DND-41 (cell line): Measurements from ENCODE around the gene CTDSP2.

Experiments
- ATAC-seq: fragments of 200-7000 bp; cut with Tn5 transposase; 3 replicates; pipeline ENCODE4 v1.9.1; 2021; ENCODE audit warnings: low read depth; ENCODE audit not compliant: insufficient read depth
- DNase-seq: peaks from one replicate; pipeline ENCODE4 v3.0.0-alpha.2; 2020
- H2AFZ ChIP-seq: 2 replicates; pipeline ENCODE4 v1.6.0; 2012; ENCODE audit warnings: low read depth, low read length
- H3K27ac ChIP-seq: 2 replicates; pipeline ENCODE4 v1.5.1; 2012; ENCODE audit warnings: low read length, inconsistent platforms
- H3K27me3 ChIP-seq: fragments of 200-600 bp; sonication (generic); 2 replicates; pipeline ENCODE4 v1.6.0; 2012; ENCODE audit warnings: low read length, mild to moderate bottlenecking, inconsistent platforms; ENCODE audit not compliant: insufficient read depth, poor library complexity
- H3K36me3 ChIP-seq: 2 replicates; pipeline ENCODE4 v1.5.1; 2012; ENCODE audit warnings: low read length, inconsistent platforms; ENCODE audit not compliant: insufficient read depth
- H3K4me1 ChIP-seq: 2 replicates; pipeline ENCODE4 v1.5.1; 2012; ENCODE audit warnings: mild to moderate bottlenecking, low read length; ENCODE audit not compliant: insufficient read depth
- H3K4me2 ChIP-seq: 2 replicates; pipeline ENCODE4 v1.6.0; 2012; ENCODE audit warnings: mild to moderate bottlenecking, moderate library complexity, low read length, inconsistent platforms; ENCODE audit not compliant: insufficient read depth
- H3K4me3 ChIP-seq, 2 experiments: fragments of 200-600 bp in 1 of 2; shearing (Covaris generic) in 1 of 2; 2 replicates each; pipeline ENCODE4 v1.5.1; 2012 to 2016; ENCODE audit warnings: inconsistent platforms in 2 of 2, low read length in 2 of 2, mild to moderate bottlenecking in 2 of 2, low read depth in 1 of 2, moderate library complexity in 1 of 2
- H3K79me2 ChIP-seq: 2 replicates; pipeline ENCODE4 v1.6.0; 2012; ENCODE audit warnings: low read length, inconsistent platforms; ENCODE audit not compliant: insufficient read depth
- H3K9ac ChIP-seq: 2 replicates; pipeline ENCODE4 v1.6.0; 2012; ENCODE audit warnings: low read depth, mild to moderate bottlenecking, inconsistent platforms, low read length, moderate library complexity
- H3K9me3 ChIP-seq: 2 replicates; pipeline ENCODE4 v1.5.1; 2012; ENCODE audit warnings: low read length, moderate library complexity, mild to moderate bottlenecking, inconsistent platforms; ENCODE audit not compliant: insufficient read depth, severe bottlenecking
- H4K20me1 ChIP-seq: 2 replicates; pipeline ENCODE4 v1.6.0; 2012; ENCODE audit warnings: low read length; ENCODE audit not compliant: insufficient read depth
- EZH2 ChIP-seq: IDR thresholded peaks from 3 replicates; pipeline ENCODE4 v1.6.1; 2012; ENCODE audit warnings: borderline replicate concordance, low read depth, mild to moderate bottlenecking, moderate library complexity, low read length, inconsistent platforms; ENCODE audit not compliant: severe bottlenecking
- TF ChIP-seq, protein P1 (sequence below): IDR thresholded peaks from 2 replicates; pipeline ENCODE4 v1.5.1; 2012; ENCODE audit warnings: borderline replicate concordance, low read length, moderate library complexity, mild to moderate bottlenecking; ENCODE audit not compliant: poor library complexity, severe bottlenecking; ENCODE audit errors: extremely low read depth

CTDSP2 gene, protein sequence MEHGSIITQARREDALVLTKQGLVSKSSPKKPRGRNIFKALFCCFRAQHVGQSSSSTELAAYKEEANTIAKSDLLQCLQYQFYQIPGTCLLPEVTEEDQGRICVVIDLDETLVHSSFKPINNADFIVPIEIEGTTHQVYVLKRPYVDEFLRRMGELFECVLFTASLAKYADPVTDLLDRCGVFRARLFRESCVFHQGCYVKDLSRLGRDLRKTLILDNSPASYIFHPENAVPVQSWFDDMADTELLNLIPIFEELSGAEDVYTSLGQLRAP

DNA sequence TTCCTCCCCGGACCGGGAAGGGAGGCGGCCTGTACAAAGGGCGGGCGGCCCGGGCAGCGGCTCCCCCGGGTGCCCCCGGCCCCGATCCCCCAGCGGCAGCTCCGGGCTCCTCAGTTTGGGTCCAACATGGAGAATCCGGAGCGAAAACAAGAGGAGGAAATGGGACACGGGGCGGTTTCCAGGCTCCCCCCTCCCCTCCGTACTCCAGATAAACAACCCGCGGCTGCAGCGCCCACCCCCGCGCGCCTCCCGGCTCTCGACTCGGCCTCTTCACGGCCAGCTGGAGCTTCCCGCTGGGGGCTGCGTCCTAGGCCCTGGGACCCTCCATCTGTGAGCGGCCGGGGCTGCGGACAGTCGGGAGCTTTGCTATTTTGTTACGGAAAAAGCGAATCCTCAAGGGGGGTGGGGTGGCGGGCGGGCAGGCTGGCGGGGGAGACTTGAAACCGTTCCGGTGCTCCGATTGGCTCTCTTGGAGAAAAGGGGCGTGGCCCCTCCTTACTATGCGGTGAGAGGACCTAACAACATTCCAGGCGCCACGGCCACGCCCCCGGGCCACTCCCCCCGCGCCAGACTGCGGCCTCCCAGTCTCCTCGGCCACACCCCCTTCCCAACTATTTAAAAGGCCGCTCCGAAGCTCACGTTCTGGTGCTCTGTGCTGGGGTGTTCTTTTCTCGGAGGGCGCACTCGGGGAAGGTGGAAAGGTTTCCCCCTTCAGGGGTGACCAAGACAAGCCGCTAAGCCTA, at the start of gene CTDSP2:
Gene CTDSP2 (minus strand): TSS at position 153 of the 743 bp plus-strand sequence. CDS start 294 bp downstream, outside the sequence.
- Histone ChIP-seq H3K27ac (peak within 1 kb of the TSS; percentile 90), H2AFZ (peak within 1 kb of the TSS; percentile 91), H3K79me2 (peaks cover 48% of the 10 kb centered on the region), H3K9ac (peak within 1 kb of the TSS; percentile 96), H3K4me3 (peak within 1 kb of the TSS; percentile 94 to 98), H4K20me1 (peaks cover 44% of the 10 kb centered on the region), H3K9me3 (no peaks in the 10 kb centered on the region), H3K4me1 (peaks cover 33% of the 10 kb centered on the region), H3K36me3 (peaks cover 13% of the 10 kb centered on the region; the same call in 1 of the 2 replicates), H3K4me2 (peak within 1 kb of the TSS; percentile 64), H3K27me3 (peaks cover 37% of the 10 kb centered on the region)
- TF ChIP-seq EZH2: no peak
- TF ChIP-seq, protein P1, sequence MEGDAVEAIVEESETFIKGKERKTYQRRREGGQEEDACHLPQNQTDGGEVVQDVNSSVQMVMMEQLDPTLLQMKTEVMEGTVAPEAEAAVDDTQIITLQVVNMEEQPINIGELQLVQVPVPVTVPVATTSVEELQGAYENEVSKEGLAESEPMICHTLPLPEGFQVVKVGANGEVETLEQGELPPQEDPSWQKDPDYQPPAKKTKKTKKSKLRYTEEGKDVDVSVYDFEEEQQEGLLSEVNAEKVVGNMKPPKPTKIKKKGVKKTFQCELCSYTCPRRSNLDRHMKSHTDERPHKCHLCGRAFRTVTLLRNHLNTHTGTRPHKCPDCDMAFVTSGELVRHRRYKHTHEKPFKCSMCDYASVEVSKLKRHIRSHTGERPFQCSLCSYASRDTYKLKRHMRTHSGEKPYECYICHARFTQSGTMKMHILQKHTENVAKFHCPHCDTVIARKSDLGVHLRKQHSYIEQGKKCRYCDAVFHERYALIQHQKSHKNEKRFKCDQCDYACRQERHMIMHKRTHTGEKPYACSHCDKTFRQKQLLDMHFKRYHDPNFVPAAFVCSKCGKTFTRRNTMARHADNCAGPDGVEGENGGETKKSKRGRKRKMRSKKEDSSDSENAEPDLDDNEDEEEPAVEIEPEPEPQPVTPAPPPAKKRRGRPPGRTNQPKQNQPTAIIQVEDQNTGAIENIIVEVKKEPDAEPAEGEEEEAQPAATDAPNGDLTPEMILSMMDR: no peak
- DNase-seq (peak; percentile 98), ATAC-seq (peak; percentile 77)

DNA sequence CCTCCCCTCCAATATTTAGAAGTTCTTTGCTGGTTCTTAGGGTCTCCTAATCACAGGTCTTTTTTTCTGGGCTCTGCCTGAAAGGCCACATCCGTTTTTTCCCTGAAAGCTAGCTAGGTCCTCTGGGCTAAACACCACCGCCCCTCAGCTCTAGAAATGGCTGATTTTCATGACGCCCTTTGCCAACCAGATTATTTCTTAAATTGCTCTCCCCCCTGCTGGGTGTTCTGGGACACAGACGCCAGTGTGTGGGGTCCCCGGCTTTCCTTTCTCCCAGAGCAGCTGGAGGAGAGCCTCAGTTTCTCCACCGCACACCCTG, 49.5 kb upstream of the CTDSP2 start:
- H3K36me3 ChIP-seq: no peaks in the 10 kb centered on the region
- no peak overlapping the region for H3K27ac ChIP-seq
- no peaks in the 10 kb centered on the region for H3K9me3 ChIP-seq
- no peak overlapping the region for H3K9ac ChIP-seq
- no peak overlapping the region for H3K4me2 ChIP-seq
- no peaks in the 10 kb centered on the region for H4K20me1 ChIP-seq
- ATAC-seq (no peak), DNase-seq (no peak)
- no peak overlapping the region for H2AFZ ChIP-seq
- no peak overlapping the region for H3K4me3 ChIP-seq
- peaks cover 23% of the 10 kb centered on the region for H3K27me3 ChIP-seq
- H3K79me2 ChIP-seq: no peaks in the 10 kb centered on the region
- no peak for TF ChIP-seq EZH2
- TF ChIP-seq, protein P1: no peak
- H3K4me1 ChIP-seq: peaks cover 14% of the 10 kb centered on the region

DNA sequence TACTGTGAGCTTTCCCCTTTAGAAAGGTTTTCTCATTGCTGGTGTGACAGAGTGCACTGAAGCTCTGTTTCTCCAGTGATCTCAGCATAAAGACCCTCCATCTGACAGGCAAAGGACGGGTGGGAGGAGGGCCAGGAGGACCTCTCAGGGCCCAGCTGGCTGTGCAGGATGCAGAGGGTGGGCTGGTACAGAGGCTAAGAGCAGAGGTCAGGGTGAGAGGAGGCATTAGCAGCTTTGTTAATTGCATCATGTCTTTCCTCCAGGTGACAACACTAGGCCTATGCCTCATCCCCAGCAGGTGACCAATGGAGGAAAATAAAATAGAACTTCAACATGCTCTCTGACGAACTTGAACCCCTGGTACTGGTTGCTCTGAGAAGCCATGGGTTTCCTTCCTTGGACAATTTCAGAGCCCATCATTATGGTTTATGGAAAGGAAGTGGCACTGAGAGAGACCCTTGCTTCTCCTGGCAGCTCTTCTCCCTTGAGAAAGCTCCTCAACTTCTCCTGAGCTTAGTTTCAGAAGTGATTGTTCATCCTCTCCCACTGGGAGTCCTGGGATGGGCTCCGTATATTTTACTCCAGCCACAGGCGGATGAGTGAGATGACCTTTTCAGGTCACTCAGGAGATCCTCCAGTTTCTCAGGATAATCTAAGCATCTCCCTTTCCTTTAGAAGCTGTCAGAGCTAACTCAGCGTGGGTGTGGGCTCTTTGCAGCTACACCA, 49.0 kb upstream of the CTDSP2 start:
- ATAC-seq (no peak), DNase-seq (no peak)
- Histone ChIP-seq H3K79me2 (no peaks in the 10 kb centered on the region), H3K27ac (no peak overlapping the region), H3K27me3 (peaks cover 25% of the 10 kb centered on the region), H4K20me1 (no peaks in the 10 kb centered on the region), H3K9ac (no peak overlapping the region), H3K4me2 (no peak overlapping the region), H2AFZ (no peak overlapping the region), H3K4me1 (peaks cover 14% of the 10 kb centered on the region), H3K9me3 (no peaks in the 10 kb centered on the region), H3K36me3 (no peaks in the 10 kb centered on the region), H3K4me3 (no peak overlapping the region)
- TF ChIP-seq EZH2: no peak
- TF ChIP-seq, protein P1: no peak
